Nephron progenitor cell (in vitro differentiated cells): Measurements from ENCODE around the gene CD70.
"Not testable (repeated sequence)": the region's sequence is repeated elsewhere in the genome, so short reads cannot be mapped to it uniquely, and the experiment has no call there.

Experiments
- DNase-seq: peaks from one replicate; pipeline ENCODE4 v3.0.0; 2021
- H3K27ac Mint-ChIP-seq: 2 replicates; pipeline ENCODE4 v1.8.0; 2021; ENCODE audit warnings: mild to moderate bottlenecking, moderate library complexity, mixed read lengths
- H3K27me3 Mint-ChIP-seq: 2 replicates; pipeline ENCODE4 v1.8.0; 2021; ENCODE audit warnings: mild to moderate bottlenecking, low read depth, mixed read lengths; ENCODE audit not compliant: poor library complexity
- H3K36me3 Mint-ChIP-seq: 2 replicates; pipeline ENCODE4 v1.8.0; 2021; ENCODE audit warnings: low read depth, mixed read lengths
- H3K4me1 Mint-ChIP-seq: 2 replicates; pipeline ENCODE4 v1.8.0; 2021; ENCODE audit warnings: mixed read lengths
- H3K4me3 Mint-ChIP-seq: 2 replicates; pipeline ENCODE4 v1.8.0; 2021; ENCODE audit warnings: mild to moderate bottlenecking, moderate library complexity, mixed read lengths
- H3K9me3 Mint-ChIP-seq: 2 replicates; pipeline ENCODE4 v1.8.0; 2021; ENCODE audit warnings: mild to moderate bottlenecking, moderate library complexity, mixed read lengths
- CTCF ChIP-seq: fragments of 200-600 bp; sonication (generic); IDR thresholded peaks from 2 replicates; pipeline ENCODE4 v1.5.0; 2021; ENCODE audit warnings: antibody characterized with exemption

CD70 gene

DNA sequence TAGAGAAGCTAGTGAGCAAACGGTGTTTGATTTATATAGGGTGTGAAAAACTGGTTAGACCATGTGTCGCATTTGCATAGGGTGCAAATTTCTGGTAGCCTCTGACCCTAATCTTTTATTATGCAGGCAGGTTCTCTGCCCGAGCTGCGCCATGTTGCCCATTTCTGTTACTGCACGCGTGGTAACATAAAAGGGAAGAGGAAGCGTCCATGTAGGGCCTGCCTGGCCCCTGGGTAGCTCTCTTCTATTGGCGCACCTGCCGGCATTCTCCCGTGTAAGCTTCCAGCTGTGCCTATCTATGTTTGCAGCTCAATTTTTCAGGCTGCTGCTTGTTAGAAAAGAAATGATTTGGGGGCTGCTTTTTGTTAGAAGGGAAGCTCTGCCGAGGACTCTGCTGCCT is 14.0 kb upstream of the CD70 start:
- TF ChIP-seq CTCF, result no peak
- H3K4me3 Mint-ChIP-seq, result no peak overlapping the region
- peaks cover 14% of the 10 kb centered on the region for H3K27me3 Mint-ChIP-seq
- no peaks in the 10 kb centered on the region for H3K36me3 Mint-ChIP-seq
- no peak for DNase-seq
- no peaks in the 10 kb centered on the region for H3K4me1 Mint-ChIP-seq
- peaks cover 26% of the 10 kb centered on the region for H3K9me3 Mint-ChIP-seq
- no peak overlapping the region for H3K27ac Mint-ChIP-seq

- TF ChIP-seq CTCF, result no peak
- H3K27ac Mint-ChIP-seq, result no peak overlapping the region
- H3K9me3 Mint-ChIP-seq, result peaks cover 38% of the 10 kb centered on the region
- DNase-seq, result no peak
- no peak overlapping the region for H3K4me3 Mint-ChIP-seq
- peaks cover 3% of the 10 kb centered on the region for H3K36me3 Mint-ChIP-seq
- peaks cover 16% of the 10 kb centered on the region for H3K27me3 Mint-ChIP-seq
- no peaks in the 10 kb centered on the region for H3K4me1 Mint-ChIP-seq
Observed at GRCh38 chr19:6602729-6603114, 11.8 kb upstream of the CD70 start.

- H3K4me1 Mint-ChIP-seq, H3K4me3 Mint-ChIP-seq, H3K27ac Mint-ChIP-seq, DNase-seq, H3K36me3 Mint-ChIP-seq: not testable (repeated sequence)
- Mint-ChIP-seq H3K9me3 (peaks cover 49% of the 10 kb centered on the region), H3K27me3 (peaks cover 25% of the 10 kb centered on the region)
Observed at GRCh38 chr19:6601537-6602052, 10.6 kb upstream of the CD70 start.

DNA sequence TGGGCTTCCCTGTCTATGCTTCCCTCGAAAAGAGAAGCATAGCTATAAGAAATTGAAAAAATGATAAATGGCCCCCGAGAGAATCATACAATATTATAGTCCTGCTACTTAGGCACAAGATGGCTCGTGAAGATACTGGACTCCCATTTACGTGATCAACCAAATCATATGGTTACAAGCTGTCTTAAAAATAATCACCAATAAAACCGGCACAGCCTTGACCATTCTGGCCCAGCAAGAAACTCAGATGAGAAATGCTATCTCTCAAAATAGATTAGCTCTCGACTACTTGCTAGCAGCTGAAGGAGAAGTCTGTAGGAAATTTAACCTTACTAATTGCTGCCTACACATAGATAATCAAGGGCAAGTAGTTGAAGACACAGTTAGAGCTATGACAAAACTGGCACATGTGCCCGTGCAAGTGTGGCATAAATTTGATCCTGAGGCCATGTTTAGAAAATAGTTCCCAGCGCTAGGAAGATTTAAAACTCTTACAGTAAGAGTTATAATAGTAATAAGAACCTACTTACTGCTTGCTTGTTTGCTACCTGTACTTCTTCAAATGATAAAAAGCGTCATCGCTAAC is 10.1 kb upstream of the CD70 start:
- not testable (repeated sequence) for H3K4me3 Mint-ChIP-seq, H3K36me3 Mint-ChIP-seq, H3K27ac Mint-ChIP-seq, H3K4me1 Mint-ChIP-seq, DNase-seq
- peaks cover 47% of the 10 kb centered on the region for H3K9me3 Mint-ChIP-seq
- peaks cover 28% of the 10 kb centered on the region for H3K27me3 Mint-ChIP-seq

DNA sequence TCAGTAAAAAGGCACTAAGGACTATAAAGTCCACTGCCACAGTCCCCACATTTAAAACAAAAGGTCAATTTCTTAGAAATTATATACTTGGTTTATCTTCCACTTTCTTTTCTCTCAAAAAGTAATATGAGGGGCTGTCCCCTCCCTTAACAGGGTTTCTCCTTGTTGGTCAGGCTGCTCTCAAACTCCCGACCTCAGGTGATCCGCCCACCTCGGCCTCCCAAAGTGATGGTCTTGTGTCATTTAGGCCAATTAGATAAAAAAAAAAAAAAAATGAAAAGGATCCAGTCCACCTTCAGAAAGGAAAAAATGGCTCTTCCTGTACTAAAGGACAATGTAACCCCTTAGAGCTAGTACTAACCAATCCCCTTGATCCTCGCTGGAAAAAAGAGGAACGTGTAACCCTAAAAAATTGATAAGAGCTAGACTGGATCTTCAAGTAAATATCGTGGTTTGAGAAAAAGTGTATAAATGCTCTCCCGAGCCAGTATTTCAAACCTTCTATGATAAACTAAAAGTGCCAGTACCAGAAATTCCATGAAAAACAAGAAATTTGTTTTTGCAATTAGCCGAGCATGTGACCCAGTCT is 9.0 kb upstream of the CD70 start:
- peaks cover 50% of the 10 kb centered on the region for H3K9me3 Mint-ChIP-seq
- H3K27me3 Mint-ChIP-seq, result peaks cover 33% of the 10 kb centered on the region
- no peak overlapping the region for H3K27ac Mint-ChIP-seq
- DNase-seq, result no peak
- no peak overlapping the region for H3K4me3 Mint-ChIP-seq
- H3K36me3 Mint-ChIP-seq, result peaks cover 4% of the 10 kb centered on the region
- TF ChIP-seq CTCF, result no peak
- no peaks in the 10 kb centered on the region for H3K4me1 Mint-ChIP-seq

DNA sequence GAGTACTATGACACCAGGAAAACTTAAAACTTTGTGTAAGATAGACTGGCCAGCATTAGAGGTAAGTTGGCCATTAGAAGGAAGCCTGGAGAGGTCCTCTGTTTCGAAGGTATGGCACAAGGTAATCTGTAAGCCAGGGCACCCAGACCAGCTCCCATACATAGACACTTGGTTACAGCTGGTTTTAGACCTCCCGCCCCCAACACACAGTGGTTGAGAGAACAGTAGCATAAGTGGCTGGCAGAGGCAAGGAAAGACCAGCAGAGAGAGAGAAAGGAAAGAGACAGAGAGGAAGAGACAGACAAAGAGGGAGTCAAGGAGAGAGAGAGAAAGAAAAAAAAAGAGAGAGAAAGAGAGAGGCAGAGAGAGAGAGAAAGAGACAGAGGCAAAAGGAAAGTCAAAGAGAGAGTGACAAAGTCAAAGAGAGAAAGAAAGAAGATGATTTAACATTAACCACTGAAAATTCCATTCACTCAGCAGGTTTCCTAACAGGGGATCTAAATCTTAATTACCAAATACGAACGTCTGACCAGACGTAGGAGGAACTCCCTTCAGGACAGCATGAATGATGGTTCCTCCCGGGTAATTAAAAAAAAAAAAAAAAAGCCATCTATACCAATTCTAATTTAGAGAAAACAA is 7.4 kb upstream of the CD70 start:
- not testable (repeated sequence) for H3K27ac Mint-ChIP-seq
- H3K27me3 Mint-ChIP-seq, result peaks cover 45% of the 10 kb centered on the region

DNA sequence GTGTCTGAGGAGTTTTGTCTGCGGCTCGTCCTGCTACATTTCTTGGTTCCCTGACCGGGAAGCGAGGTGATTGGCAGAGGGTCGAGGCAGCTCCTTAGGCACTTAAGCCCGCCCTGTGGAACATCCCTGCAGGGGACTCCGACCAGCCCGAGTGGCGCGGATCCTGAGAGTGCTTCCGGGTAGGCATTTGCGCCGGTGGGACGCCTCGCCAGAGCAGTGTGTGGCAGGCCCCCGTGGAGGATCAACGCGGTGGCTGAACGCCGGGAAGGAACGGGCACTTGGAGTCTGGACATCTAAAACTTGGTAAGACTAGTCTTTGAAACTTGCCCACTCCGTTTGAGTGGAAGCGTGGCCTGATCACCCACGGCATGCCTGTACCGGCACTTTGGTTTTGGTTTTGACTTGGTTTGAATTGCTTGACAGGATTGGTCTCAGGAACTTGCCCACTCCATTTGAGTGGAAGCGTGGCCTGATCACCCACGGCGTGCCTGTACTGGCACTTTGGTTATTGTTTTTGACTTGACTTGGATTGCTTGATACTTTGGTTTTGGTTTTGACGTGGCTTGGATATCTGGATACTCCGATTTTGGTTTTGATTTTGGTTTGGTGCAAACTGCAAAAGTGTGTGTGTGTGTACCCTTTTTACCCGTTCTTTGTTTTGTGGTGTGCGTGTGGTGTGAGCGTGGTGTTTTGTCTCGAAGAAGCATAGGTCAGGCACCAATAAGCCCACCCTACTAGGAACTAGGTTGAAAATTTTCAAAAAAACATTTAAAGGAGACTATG is 6.7 kb upstream of the CD70 start:
- DNase-seq, H3K4me3 Mint-ChIP-seq, H3K27ac Mint-ChIP-seq, H3K4me1 Mint-ChIP-seq, H3K36me3 Mint-ChIP-seq: not testable (repeated sequence)
- Mint-ChIP-seq H3K27me3 (peaks cover 49% of the 10 kb centered on the region), H3K9me3 (peaks cover 47% of the 10 kb centered on the region)

More for the DNA sequence above, 7.4 kb upstream of the CD70 start:
- DNase-seq, H3K4me3 Mint-ChIP-seq, H3K4me1 Mint-ChIP-seq, H3K36me3 Mint-ChIP-seq: not testable (repeated sequence)
- peaks cover 54% of the 10 kb centered on the region for H3K9me3 Mint-ChIP-seq
